ENCODE measurements around the gene ABHD4.
A peak's percentile ranks its signal among the peaks of the same experiment; 100 is the strongest.
"Not testable (repeated sequence)": the region's sequence is repeated elsewhere in the genome, so short reads cannot be mapped to it uniquely, and the experiment has no call there.

The ABHD4 gene

DNA sequence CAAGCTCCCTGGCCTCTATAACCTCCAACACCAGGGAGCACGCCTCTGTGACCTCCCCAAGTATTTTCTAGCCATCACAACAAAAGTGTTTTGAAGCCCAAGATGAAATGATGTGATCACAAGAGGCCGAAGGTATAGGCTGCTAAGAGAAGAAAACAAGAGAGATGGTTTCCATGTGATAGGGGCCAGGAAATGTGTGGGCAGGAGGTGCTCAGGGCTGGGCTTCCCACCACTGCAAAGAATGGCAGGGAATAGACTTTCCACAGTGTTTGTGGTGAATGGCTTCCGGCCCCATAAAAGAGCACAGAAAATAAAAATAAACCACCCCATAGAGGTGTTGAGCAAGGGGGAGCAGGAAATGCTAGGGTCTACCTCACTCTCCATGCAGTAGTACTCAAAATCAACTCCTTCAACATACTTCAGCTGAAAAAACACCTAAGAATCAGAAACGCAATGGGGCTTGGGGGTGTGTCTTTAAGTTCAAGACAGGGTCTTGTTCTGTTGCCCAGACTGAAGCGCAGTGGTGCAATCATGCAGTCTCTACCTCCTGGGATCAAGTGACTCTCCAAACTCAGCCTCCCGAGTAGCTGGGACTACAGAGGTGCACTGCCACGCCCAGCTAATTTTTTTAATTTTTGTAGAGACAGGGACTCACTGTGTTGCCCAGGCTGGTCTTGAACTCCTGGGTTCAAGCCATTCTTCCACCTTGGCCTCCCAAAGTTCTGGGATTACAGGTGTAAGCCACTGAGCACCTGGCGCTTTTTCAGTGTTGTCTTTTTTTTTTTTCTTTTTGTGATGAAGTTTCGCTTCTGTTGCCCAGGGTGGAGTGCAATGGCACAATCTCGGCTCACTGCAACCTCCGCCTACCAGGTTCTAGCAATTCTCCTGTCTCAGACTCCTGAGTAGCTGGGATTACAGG, 36.2 kb upstream of the ABHD4 start:
- peak; percentile 68 for DNase-seq

DNA sequence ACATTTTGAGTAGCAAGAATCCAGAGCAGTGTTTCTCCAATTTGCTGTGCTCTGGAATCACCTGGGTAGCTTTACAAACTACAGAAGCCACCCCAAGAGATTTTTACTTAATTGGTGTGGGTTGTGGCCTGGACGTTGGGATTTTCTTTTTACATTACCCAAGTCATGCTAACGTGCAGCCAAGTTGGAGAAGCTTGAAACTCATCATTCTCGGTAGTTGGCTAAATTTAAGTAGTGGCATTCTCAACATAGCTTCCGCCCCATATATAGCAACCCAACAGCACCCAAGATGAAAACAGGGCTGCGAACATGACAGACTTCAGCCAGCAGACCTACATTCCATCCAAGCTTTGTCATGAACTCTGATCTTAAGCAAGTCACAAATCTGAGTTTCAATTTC, 34.1 kb upstream of the ABHD4 start:
- no peak for DNase-seq

DNA sequence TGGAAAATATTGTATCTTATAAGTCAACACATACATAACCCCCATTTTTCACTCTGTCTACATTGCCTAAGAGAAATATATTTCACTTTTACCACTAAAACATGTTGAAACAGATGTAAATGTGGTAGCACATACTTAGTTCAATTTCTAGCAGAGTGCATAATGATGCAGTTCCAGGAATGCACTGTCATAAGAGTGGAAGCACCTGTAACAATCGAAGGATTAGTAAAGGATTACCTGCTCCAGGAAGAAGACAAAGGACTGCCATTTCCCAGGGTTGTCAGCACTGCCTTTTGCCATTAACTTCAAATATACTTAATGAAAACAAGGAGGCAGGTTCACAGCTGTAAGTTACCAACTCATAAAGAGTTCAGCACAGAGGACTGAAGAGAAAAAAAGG, 33.6 kb upstream of the ABHD4 start:
- no peak for DNase-seq

DNA sequence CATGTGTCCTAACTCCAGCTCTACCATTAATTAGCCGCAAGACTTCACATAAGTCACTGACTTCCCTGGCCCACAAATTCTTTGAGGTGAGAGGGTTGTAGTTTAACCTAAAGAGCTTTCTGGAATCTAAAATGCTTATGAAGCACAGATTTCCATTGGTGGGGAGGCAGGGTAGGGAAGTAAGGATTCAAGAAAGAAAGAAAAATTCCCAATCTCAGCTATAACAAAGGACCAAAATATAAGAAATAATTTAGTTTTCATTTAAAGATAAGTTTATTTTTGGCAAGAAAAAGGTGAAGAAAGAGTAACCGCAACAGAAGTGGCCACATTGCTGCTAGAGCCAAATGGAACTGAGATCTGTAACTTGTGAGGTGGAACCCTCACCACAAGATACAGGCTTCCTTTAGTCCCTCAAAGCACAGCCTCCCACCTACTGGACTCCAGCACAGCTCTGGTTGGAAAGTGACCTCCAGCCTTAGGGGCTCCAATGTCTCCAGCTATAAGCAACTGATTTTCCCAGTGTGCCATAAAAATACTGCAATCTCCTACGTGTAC, 32.6 kb upstream of the ABHD4 start:
- no peak for DNase-seq

DNA sequence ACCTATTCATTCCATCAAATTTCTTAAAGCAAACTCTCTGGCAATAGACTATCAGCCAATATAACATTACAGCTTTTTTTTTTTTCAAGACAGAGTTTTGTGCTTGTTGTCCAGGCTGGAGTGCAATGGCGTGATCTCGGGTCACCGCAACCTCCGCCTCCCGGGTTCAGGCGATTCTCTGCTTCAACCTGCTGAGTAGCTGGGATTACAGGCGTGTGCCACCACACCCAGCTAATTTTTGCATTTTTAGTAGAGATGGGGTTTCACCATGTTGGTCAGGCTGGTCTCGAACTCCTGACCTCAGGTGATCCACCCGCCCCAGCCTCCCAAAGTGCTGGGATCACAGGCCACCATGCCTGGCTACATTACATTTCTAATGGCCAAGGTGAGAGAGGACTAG, 31.8 kb upstream of the ABHD4 start:
- DNase-seq = not testable (repeated sequence)

DNA sequence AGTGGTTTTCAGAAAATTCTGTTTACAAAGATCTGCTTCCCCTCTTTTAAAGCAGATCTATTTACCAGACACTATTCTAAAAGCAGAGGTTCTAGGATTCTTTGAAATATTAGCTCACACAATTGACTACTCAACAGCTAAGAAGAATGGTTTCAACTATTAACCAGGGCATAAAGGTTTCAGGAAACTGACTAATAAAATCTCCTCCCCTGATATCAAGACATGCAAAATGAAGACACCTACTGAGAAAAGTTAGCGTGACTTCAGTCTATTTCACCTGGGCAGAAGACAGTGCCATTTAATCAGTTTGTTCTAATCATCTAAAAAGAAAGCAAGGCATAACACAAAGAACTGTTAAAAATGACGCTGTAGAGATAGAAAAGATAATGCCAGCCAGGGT, 31.3 kb upstream of the ABHD4 start:
- no peak for DNase-seq

DNA sequence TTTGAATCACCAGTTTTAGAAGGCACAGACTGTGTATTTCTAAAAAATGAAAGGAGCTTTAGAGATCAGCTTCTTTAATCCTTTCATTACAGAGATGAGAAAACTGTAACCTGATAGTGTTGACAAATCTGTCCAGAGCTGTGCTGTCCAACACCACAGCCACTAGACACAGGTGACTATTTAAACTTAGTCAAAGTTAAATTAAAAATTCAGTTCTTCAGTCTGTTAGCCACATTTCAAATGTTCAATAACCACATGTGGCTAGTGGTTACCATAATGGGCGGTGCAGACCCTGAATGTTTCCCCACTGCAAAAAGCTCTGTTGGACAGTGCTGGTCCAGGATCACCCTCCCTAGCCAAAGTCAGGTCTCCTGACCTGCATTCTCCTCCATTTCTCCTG, 30.7 kb upstream of the ABHD4 start:
- DNase-seq = no peak

DNA sequence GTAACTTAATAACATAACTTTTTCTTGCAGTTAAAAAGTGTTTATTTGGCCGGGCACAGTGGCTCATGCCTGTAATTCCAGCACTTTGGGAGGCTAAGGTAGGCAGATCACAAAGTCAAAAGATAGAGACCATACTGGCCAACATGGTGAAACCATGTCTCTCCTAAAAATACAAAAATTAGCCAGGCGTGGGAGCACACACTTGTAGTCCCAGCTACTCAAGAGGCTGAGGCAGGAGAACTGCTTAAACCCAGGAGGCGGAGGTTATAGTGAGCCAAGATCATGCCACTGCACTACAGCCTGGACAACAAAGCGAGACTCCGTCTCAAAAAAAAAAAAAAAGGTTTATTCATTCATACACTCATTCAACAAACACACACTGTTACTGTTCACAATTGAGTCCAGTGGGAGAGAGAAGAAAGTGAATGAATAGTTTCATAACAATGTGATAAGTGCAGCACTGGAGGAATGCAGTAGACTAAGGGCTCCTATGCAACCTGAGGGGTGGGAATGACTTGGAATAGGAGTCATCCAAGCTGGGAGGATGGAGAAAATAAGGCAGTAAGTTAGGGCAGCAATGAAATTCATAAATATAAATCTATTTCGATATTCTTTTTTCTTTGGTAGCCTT, 28.9 kb upstream of the ABHD4 start:
- no peak for DNase-seq

DNA sequence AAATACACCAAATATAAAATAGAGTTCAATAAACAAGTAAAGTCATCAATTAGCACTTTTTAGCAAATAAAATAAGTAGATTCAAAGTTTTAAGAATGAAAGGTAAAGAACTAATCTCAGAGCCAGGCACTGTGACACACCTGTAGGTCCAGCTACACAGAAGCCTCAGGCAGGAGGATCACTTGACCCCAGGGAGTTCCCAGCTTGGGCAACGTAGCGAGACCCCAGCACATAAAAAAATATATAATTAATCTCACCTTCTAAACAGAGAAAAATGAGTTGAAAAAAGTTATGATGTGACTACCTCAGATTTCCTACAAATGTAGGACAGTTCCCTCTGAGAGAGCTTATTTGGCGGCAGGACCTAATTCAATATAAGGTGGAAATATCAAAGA, 28.4 kb upstream of the ABHD4 start:
- DNase-seq = no peak

DNA sequence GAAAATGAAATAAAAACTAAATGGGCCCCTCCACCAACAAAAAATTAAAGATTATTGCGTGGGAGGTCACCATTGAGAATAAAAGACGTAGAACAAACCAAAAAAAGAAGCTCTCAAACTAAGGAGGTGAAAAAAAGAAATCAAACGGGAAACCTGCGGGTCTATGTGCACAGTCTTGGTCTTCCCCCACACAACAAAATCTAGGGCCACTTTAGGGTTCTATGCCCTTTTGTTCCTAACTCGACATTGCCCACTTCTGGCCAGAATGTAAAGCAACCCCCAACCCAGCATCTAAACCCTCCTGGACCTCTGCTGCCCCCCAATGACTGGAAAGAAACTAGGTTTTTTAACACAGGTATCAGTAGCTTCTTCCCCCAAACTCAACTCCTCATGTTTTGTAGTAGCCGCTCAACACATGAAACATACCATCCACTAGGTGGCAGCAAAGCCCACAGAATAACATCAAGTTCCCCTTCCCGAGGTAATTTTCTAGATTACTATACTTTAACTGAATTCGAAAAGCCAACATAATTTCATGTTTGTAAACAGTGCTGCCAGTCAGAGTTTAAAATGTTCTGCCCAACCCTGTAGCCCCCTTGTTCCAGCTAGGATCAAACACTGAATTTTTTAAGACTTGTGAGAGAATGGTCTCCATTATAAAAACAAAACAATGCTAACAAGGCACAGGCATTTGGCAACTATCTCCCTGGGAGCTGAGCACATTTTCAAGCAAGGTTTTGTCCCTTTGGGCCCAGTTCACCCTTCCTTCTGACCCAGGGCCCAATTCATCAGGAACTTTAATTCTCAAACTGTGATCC, 27.8 kb upstream of the ABHD4 start:
- peak; percentile 82 for DNase-seq

DNA sequence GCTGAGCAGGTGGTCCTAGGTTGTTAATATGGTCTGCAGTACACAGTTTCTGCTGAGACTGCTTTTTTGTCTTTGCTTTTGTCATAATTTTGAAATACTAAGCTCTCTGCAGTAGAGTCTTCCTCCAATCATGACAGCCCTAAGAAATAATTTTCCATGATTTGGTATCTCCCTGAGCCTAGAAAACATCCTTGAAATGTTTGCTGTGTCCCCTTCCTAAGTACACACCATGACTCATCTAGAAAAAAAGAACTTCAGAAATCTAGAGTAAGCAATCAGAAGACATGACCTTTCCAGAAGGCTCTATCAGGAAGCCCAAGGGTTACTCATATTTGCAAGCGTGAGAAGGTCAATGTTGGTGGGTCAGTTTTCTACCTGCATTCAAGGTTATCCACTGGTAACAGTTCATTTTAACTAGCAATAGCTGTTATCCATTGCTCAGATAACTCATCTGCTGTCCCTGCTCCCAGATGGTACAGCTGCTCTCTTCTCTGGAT, 25.5 kb upstream of the ABHD4 start:
- no peak for DNase-seq

DNA sequence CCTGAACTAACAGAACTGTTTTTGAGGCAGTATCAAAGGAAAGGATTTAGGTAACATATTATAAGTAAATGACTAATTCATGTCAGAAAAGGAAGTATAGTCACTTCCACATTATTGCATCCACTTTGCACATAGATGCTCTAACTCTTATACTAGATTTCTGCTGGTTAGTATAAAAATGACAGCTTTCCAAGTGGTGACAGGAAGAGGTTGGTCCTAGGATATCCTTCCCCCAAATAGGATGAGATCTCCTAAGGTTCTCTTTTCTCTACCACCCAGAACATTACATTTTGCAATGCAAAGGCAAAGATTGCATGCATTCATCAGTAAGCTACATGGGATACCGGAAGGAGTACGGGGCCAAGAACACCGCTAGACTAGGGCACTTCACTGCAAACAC, 24.3 kb upstream of the ABHD4 start:
- DNase-seq = no peak

DNA sequence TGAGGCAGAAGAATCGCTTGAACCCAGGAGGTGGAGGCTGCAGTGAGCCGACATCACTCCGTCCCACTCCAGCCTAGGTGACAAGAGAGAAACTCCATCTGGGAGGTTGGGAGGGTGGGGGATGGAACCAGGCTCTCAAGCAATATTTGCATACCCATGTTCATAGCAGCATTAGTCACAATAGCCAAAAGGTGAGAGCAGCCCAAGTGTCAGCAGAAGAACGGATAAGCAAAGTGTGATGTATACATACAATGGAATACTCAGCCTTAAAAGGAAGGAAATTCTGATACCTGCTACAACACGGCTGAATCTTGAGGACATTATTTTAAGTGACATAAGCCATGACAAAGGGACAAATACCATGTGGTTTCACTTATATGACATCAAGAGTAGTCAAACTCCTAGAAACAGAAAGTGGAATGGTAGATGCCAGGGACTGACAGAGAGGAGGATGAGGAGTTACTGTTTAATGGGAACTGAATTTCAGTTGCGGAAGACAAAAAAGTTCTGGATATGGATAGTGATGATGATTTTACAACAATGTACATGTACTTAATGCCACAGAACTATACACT, 20.7 kb upstream of the ABHD4 start:
- DNase-seq = no peak

DNA sequence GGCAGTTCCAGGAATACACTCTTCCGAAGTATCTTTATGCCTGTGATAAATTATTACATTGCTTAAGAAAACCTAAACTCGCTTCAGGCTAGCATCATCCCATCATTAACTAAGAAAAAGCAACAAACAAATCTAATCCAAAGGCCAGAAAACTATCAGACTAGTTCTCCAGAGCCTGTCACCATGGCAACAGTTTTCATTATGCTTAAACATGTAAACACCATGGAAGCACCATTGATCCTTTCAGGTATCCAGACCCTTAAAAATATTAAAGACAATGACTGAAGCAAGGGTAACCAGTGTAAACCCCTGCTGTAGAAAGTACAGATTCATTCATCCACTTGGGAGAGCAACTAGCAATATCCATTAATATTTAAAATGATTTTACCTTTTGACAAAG, 18.9 kb upstream of the ABHD4 start:
- DNase-seq = no peak

DNA sequence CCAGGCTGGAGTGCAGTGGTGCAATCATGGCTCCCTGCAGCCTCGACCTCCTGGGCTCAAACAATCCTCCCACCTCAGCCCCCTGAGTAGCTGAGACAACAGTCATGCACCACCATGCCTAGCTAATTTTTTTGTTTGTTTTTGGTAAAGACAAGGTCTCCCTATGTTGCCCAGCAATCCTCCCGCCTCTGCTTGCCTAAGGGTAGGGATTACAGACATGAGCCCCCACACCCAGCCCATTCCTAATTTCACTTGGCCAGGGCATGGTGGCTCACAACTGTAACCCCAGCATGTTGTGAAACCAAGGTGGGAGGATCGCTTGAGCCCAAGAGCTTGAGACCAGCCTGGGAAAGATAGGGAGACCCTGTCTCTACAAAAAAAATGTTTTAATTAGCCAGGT, 18.2 kb upstream of the ABHD4 start:
- no peak for DNase-seq

DNA sequence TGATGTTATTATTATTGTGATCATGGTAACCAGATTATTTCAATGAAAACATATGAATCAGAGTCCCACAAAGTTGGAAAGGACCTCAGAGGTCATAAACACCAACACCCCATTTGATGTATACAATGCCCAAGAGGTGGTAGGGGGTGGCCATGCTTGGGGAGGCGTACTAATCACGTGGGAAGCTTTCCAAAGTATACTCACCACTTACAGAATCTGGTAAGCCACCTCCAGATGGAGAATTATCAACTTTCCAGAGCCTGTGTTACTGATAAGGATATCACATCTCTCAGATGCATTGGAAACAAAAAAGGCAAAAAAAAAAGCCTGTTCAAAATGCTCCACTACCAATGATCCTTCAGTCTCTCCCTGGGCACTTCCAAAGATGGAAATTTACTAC, 17.5 kb upstream of the ABHD4 start:
- no peak for DNase-seq

DNA sequence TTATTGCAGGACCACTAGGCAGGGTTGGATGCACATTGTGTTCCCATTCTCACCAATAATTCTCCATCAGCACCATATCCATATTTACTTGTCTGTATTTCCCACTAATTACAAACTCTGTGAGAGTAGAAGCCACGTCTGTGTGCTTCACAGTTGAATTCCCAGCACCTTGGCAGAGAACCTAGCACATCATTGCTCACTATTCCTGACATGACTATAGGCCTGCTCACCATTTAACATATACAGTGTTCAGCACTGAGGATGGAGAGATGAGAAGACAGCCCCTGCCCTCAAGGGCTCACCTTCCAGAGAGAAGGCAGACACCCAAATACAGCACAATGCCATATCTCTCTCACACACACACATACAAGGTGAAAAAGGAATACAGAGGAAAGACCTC, 14.1 kb upstream of the ABHD4 start:
- DNase-seq = no peak

DNA sequence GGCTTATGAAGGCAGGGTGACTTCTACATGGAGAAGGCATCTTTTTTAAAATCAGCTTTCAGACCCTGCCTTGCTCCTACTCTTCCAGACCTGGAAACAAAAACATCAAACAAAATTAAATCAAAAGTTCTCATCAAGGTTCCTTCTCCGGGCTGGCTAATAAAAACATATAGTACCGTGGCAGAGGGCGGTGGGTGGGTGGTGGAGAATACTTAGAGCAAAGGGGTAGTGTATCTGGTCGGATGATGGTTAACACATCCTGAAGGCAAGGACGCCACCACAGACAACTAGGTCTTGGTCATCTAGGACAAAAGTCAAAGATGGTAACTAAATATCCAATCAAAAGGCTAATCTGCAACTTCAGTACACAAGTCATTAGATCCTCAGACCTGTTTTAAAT, 10.9 kb upstream of the ABHD4 start:
- DNase-seq = no peak

DNA sequence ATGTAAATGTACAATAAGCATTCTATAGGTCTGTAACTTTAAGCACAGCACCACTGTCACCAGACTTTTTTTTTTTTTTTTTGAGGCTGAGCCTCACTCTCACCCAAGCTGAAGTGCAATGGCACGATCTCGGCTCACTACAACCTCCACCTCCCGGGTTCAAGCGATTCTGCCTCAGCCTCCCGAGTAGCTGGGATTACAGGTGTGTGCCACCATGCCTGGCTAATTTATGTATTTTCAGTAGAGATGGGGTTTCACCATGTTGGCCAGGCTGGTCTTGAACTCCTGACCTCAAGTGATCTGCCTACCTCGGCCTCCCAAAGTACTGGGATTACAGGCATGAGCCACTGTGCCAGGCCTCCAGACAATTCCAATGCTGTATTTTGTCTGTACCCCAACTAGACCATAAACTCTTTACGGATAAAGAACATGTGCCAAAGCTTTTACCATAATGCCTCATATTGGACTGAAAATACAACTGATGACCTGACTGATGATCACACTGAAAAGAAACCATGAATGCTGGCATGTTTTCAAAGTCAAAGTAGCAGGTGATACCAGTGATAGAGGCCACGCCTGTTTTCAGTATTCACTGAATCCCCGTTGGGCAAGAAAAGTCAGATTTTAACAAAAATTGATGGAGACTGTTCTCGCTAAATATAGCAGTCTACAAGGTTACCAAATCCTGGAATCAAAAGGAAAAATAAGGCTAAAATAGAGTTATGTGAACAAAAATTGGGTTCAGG, 10.2 kb upstream of the ABHD4 start:
- not testable (repeated sequence) for DNase-seq

DNA sequence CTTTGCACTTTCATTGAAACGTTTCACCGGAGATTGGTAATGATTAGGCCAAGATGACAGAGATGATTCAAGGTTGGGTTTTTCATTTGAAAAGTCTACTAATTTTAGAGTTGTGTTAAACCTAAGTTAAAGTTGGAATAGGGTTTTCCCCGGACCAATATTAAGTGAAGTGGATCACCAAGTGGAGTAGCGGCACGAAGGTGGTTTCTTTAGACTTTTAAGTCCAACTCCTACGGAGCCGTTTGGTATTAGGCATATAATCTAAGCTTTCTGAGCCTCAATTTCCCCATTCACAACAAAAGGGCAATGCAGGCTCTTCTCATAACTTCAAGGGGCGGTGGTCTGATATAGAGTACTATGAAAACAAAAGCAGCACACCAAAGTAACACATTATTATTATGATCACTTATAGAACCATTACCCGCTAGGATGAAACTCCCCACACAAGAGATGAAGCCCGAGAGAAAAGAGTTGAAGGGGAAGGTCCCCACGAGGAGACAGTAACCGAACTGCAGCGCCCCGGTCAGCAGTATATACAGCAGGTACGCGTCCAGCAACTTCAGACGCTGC, 9.5 kb upstream of the ABHD4 start:
- no peak for DNase-seq

DNA sequence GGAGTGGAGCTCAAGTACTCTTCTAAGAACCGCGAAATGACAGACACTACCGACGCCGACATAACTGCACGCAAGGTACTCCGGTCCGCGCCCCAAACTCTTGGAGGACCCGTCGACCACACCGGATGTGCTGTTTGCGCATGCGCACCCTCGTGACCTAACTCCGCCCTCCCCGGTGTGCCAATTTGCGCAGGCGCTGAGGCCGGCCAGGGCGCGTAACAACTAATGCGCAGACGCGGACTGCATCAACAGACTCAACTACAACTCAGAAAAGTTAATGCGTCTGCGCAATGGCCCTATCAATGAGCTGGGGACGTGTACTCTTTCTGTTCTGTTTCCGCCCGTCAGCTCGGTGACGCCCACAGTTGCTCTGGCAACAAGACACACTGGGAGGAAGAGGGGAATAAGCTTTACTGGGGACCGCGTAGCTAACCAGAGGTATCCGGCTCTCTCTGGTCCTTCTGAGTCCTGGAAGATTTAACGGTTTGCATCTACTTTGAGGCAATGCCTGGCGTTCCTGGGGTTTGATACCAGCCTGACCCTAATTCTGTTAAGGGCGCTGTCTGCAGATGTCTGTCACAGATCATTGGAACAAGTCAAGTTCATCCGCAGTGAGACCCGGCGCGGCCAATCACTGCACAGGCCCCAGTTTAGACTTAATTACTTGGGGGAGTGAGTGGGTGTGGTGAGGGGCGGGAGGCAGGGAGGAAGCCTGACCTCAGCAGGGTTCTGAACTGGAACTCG, 8.8 kb upstream of the ABHD4 start, which contains the start of gene DAD1:
Gene DAD1 (minus strand): TSS at position 129 of the 744 bp plus-strand sequence. CDS start 67 bp downstream, at position 62.
- peak; percentile 99 for DNase-seq

Data from effector CD4-positive, alpha-beta T cell (primary cell).